Erythroblast (primary cell): ENCODE measurements around the gene SLC25A34.

Experiments used
- DNase-seq, 2 experiments: peaks; one replicate each; lab custom pipeline; 2025; lab: John Stamatoyannopoulos, UW
- GATA1 ChIP-seq: IDR thresholded peaks from 2 replicates; pipeline ENCODE4 v1.6.1; 2011; ENCODE audit warnings: low read depth, mild to moderate bottlenecking, control low read depth, low read length, moderate library complexity
- POLR2A ChIP-seq: IDR thresholded peaks from 2 replicates; pipeline ENCODE4 v1.6.1; 2011; ENCODE audit warnings: mild to moderate bottlenecking, low read length

Gene SLC25A34

GRCh38 chr1:15775706-15776105 lies 39.6 kb downstream of the SLC25A34 start:
- TF ChIP-seq POLR2A (no peak), GATA1 (no peak)
- DNase-seq: no peak

- TF ChIP-seq GATA1: no peak
- no peak for TF ChIP-seq POLR2A
- DNase-seq: no peak
Measured at GRCh38 chr1:15777909-15778707, 42.0 kb downstream of the SLC25A34 start.

GRCh38 chr1:15785683-15786082 lies 49.6 kb downstream of the SLC25A34 start:
- DNase-seq: no peak
- TF ChIP-seq POLR2A: no peak
- no peak for TF ChIP-seq GATA1

GRCh38 chr1:15786581-15786980 lies 50.5 kb downstream of the SLC25A34 start:
- no peak for DNase-seq
- TF ChIP-seq GATA1 (no peak), POLR2A (no peak)

GRCh38 chr1:15788624-15789301 lies 52.7 kb downstream of the SLC25A34 start:
- no peak for DNase-seq
- TF ChIP-seq GATA1 (no peak), POLR2A (no peak)
